ENCODE data around the gene ZNF562.

GRCh38 chr19:9724157-9724556, 49.3 kb upstream of the ZNF562 start:
- no peak for TF ChIP-seq CTCF (IDR thresholded peaks at IDR 0.05)
- no peak for TF ChIP-seq EP300 (IDR thresholded peaks at IDR 0.05)
